Femur (tissue), 1 donor: Measurements from ENCODE around the gene ERGIC2.
"Not testable (repeated sequence)": the region's sequence is repeated elsewhere in the genome, so short reads cannot be mapped to it uniquely, and the experiment has no call there.

Source experiments
- DNase-seq: peaks from one replicate; pipeline ENCODE4 v3.0.0-alpha.2; 2017

Gene ERGIC2

DNA sequence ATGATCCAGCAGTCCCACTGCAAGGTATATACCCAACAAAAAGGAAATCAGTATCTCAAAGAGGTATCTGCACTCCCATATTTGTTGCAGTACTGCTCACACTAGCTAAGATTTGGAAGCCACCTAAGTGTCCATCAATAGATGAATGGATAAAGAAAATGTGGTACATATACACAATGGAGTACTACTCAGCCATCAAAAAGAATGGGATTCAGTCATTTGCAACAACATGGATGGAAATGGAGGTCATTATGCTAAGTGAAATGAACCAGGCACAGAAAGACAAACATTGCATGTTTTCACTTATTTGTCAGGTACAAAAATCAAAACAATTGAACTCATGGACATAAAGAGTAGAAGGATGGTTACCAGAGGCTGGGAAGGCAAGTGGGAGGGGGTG lies 90.5 kb downstream of the ERGIC2 start:
- DNase-seq: not testable (repeated sequence)

DNA sequence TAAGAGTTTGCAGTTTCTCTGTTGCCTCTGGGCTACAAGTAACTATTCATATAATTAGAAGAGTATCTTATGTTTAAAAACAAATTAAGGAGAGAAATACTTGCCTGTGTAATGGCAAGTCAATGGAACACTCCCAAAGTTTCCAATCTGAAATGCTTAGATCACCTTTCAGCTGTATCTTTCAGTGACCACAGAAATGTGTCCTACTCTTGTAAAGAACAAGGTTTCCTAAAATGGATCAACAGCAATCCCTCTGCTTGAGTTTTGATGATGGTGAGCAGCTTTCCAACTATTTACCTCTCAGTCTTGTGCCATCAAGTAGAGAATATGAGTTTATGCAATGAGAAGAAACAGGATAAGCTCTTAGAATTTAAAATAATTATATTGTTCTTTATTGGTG lies 92.9 kb downstream of the ERGIC2 start:
- DNase-seq: no peak

DNA sequence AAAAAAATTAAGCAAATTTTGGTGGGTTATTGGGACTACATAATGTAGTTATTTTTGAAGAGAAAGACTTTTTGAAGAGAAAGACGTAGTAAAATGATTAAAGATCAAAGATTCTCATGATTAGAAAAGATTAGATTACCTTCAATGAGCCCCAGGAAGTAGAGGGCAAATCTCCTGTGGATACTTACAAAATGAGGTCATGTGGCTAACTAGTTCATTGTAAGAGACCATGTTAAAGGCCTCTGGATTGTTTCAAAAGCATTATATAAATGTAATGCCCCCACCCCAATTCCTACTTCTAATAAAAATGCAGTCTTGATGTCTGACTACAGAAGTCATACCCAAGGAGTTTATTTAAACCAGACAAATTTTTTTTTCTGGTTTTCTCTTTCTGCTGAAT lies 93.3 kb downstream of the ERGIC2 start:
- no peak for DNase-seq
